GM15510 (cell line): Measurements from ENCODE around the gene IL7R.

Source experiments
- POLR2A ChIP-seq: IDR thresholded peaks from 3 replicates; pipeline ENCODE4 v1.6.1; 2011; ENCODE audit warnings: borderline replicate concordance; ENCODE audit not compliant: insufficient read length; ENCODE audit errors: extremely low read depth

Gene IL7R

DNA sequence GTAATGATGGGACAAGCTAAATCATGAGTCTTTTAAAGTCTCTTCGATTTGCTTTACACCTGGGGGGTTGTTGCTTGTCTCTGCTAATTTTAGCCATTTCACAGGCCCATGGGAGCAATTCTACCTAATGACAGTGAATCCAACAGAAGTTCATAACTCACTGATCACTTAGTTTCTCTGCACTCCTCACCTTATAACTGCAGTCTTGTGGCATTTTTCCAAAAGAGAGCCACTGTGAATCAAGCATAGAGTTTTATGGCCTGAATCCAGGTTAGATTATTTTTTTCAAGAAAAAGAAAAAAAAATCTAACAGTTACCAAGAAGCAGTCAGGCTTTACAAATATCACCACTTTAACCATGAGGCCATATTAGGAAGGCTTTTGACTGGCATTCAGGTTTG lies 1.5 kb upstream of the IL7R start:
- TF ChIP-seq POLR2A: no peak

- no peak for TF ChIP-seq POLR2A
Observed at GRCh38 chr5:35857606-35858205, 1.0 kb downstream of the IL7R start.

- no peak for TF ChIP-seq POLR2A
Observed at GRCh38 chr5:35859101-35859661, 2.5 kb downstream of the IL7R start.

DNA sequence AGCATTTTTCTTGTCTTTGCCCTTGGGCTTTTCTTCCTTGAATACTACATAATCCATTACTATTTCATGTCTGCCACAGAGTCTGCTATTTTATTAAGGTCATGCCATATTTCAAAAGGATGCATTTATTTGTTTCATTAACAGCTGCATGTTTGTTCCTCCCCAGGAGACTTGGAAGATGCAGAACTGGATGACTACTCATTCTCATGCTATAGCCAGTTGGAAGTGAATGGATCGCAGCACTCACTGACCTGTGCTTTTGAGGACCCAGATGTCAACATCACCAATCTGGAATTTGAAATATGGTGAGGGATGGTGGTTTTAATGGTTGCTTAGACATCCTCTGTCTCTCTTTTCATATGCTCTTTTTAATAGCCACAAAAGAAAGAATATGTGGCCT lies 4.0 kb downstream of the IL7R start:
- no peak for TF ChIP-seq POLR2A

GRCh38 chr5:35861718-35862117 lies 5.0 kb downstream of the IL7R start:
- TF ChIP-seq POLR2A: no peak

DNA sequence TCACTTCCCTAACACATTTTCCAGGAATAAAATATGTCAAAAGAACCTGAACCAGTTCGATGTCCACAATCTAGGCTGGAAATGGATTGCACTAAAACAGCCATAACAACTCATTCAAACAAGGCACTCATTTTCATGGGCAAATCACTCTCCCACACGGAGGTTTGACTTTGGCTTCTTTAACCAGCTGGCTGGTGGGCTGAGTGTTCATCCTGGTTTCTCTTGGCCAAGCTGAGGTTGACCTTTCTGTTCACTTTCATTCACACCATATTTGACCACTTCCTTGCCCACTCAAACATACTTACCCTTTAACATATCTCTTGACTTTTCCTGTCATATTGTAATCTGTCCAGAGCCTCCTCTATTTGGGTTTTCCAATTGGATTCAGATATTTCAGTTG lies 5.4 kb downstream of the IL7R start:
- no peak for TF ChIP-seq POLR2A

- TF ChIP-seq POLR2A: no peak
Observed at GRCh38 chr5:35863159-35863558, 6.5 kb downstream of the IL7R start.

DNA sequence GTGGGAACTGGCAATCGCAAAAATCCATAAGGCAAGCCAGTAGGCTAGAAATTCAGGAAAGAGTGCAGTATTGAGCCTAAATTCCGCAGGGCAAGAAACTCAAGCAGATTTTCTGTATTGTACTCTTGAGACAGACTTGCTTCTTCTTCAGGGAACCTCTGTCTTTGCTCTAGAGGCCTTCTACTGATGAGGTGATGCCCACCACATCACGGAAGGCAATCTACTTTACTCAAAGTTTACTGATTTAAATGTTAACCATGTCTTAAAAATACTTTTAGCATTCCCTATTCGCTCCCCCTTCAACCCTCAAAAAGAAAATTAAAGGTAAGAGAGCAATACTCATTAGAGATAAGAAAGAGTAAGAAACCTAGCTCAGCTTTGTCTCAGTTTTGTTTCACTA lies 11.3 kb downstream of the IL7R start:
- TF ChIP-seq POLR2A: no peak

GRCh38 chr5:35869685-35870277 lies 13.1 kb downstream of the IL7R start:
- TF ChIP-seq POLR2A: no peak

- TF ChIP-seq POLR2A: no peak
Observed at GRCh38 chr5:35870605-35871004, 13.9 kb downstream of the IL7R start.

DNA sequence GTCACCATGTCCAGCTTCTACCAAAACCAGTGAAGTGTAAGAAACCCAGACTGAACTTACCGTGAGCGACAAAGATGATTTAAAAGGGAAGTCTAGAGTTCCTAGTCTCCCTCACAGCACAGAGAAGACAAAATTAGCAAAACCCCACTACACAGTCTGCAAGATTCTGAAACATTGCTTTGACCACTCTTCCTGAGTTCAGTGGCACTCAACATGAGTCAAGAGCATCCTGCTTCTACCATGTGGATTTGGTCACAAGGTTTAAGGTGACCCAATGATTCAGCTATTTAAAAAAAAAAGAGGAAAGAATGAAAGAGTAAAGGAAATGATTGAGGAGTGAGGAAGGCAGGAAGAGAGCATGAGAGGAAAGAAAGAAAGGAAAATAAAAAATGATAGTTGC lies 19.8 kb downstream of the IL7R start:
- TF ChIP-seq POLR2A: no peak

DNA sequence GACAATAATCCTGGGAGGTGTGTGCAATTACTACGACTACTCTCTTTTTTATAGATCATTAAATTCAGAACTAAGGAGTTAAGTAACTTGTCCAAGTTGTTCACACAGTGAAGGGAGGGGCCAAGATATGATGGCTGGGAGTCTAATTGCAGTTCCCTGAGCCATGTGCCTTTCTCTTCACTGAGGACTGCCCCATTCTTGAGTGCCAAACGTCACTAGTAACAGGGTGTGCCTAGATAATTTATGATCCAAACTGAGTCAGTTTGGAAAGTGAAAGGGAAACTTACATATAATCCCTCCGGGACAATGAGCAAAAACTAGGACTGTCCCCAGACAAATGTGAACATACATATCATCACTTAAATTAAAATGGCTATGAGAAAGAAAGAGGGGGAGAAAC lies 20.2 kb downstream of the IL7R start:
- TF ChIP-seq POLR2A: no peak

- TF ChIP-seq POLR2A: no peak
Observed at GRCh38 chr5:35877655-35878054, 21.0 kb downstream of the IL7R start.

- no peak for TF ChIP-seq POLR2A
Observed at GRCh38 chr5:35878079-35878478, 21.4 kb downstream of the IL7R start.

- TF ChIP-seq POLR2A: no peak
Observed at GRCh38 chr5:35879096-35879495, 22.4 kb downstream of the IL7R start.

- TF ChIP-seq POLR2A: no peak
Observed at GRCh38 chr5:35879649-35880048, 23.0 kb downstream of the IL7R start.

- TF ChIP-seq POLR2A: no peak
Observed at GRCh38 chr5:35880156-35880555, 23.5 kb downstream of the IL7R start.

- TF ChIP-seq POLR2A: no peak
Observed at GRCh38 chr5:35881758-35882157, 25.1 kb downstream of the IL7R start.
